Measurements from ENCODE around the gene BLVRB. TPM values are rescaled to one million over a fixed set of nuclear protein-coding genes. Genes with fewer than 3 reads are reported as not detected.

Gene BLVRB
- total and polyA plus RNA-seq, 2 donors from 2014 or later: 89.9 to 248 TPM

- no peak overlapping the region for H3K27ac ChIP-seq (ENCODE audit: low read depth in 2 of 2, low read length in 2 of 2)
- H3K4me3 ChIP-seq (ENCODE audit: low read length in 3 of 3): no peak overlapping the region
- FAIRE-seq (no peak), DNase-seq (peak in 4 of 5 donors; percentile 32 to 54 (median 46))
- no peaks in the 10 kb centered on the region for H3K36me3 ChIP-seq (ENCODE audit: control insufficient read depth in 2 of 3, insufficient read depth in 3 of 3, low read length in 3 of 3)
- H3K9ac ChIP-seq (ENCODE audit: low read length in 3 of 3): no peak overlapping the region
- intact Hi-C loops (cut with DNase I): no loop called here
- TF ChIP-seq, protein P1, sequence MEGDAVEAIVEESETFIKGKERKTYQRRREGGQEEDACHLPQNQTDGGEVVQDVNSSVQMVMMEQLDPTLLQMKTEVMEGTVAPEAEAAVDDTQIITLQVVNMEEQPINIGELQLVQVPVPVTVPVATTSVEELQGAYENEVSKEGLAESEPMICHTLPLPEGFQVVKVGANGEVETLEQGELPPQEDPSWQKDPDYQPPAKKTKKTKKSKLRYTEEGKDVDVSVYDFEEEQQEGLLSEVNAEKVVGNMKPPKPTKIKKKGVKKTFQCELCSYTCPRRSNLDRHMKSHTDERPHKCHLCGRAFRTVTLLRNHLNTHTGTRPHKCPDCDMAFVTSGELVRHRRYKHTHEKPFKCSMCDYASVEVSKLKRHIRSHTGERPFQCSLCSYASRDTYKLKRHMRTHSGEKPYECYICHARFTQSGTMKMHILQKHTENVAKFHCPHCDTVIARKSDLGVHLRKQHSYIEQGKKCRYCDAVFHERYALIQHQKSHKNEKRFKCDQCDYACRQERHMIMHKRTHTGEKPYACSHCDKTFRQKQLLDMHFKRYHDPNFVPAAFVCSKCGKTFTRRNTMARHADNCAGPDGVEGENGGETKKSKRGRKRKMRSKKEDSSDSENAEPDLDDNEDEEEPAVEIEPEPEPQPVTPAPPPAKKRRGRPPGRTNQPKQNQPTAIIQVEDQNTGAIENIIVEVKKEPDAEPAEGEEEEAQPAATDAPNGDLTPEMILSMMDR (IDR thresholded peaks at IDR 0.05; ENCODE audit: borderline replicate concordance, extremely low read depth, insufficient read depth): no peak
- H3K9me3 ChIP-seq (ENCODE audit: control insufficient read depth in 2 of 3, insufficient read depth in 1 of 3, low read length in 3 of 3): no peaks in the 10 kb centered on the region
- peaks cover 22% of the 10 kb centered on the region for H3K27me3 ChIP-seq (ENCODE audit: control insufficient read depth, insufficient read depth, low read length)
- peaks cover 0 to 4% (median 0%) of the 10 kb centered on the region in 3 donors for H3K4me1 ChIP-seq (ENCODE audit: control insufficient read depth in 2 of 3, insufficient read depth in 2 of 3, low read depth in 1 of 3, low read length in 3 of 3)
Observed at GRCh38 chr19:40512473-40513344, 47.2 kb upstream of the BLVRB start.

DNA sequence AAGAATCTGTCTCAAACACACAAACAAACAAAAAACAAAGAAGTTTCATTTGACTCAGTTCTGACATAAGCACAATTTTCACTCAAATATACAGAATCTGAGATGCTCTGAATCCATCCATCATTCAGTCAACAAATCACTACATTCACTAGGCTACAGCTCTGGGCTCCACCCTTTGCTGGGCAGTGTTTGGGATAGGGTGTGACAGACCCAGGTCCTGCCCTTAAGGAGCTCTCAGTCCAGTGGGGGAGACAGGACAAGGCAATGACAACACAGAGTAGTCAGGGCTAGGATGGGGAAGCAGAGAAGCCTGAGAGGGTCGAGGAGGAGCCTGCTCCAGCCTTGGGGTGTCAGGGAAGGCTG is 46.5 kb upstream of the BLVRB start:
- Histone ChIP-seq H3K9ac (ENCODE audit: low read length in 3 of 3) (no peak overlapping the region), H3K4me3 (ENCODE audit: low read length in 3 of 3) (no peak overlapping the region), H3K9me3 (ENCODE audit: control insufficient read depth in 2 of 3, insufficient read depth in 1 of 3, low read length in 3 of 3) (no peaks in the 10 kb centered on the region), H3K27me3 (ENCODE audit: control insufficient read depth, insufficient read depth, low read length) (peaks cover 22% of the 10 kb centered on the region), H3K27ac (ENCODE audit: low read depth in 2 of 2, low read length in 2 of 2) (no peak overlapping the region), H3K4me1 (ENCODE audit: control insufficient read depth in 2 of 3, insufficient read depth in 2 of 3, low read depth in 1 of 3, low read length in 3 of 3) (peaks cover 0 to 4% (median 0%) of the 10 kb centered on the region in 3 donors), H3K36me3 (ENCODE audit: control insufficient read depth in 2 of 3, insufficient read depth in 3 of 3, low read length in 3 of 3) (no peaks in the 10 kb centered on the region)
- TF ChIP-seq, protein P1 (IDR thresholded peaks at IDR 0.05; ENCODE audit: borderline replicate concordance, extremely low read depth, insufficient read depth): no peak
- FAIRE-seq: no peak
- no peak for DNase-seq
- intact Hi-C loops (cut with DNase I): no loop called here

GRCh38 chr19:40511487-40511886 is 45.9 kb upstream of the BLVRB start:
- intact Hi-C loops (cut with DNase I): no loop called here
- FAIRE-seq (no peak), DNase-seq (no peak)
- TF ChIP-seq, protein P1 (IDR thresholded peaks at IDR 0.05; ENCODE audit: borderline replicate concordance, extremely low read depth, insufficient read depth): no peak
- H3K4me3 ChIP-seq (ENCODE audit: low read length in 3 of 3): no peak overlapping the region
- no peaks in the 10 kb centered on the region for H3K9me3 ChIP-seq (ENCODE audit: control insufficient read depth in 2 of 3, insufficient read depth in 1 of 3, low read length in 3 of 3)
- H3K27ac ChIP-seq (ENCODE audit: low read depth in 2 of 2, low read length in 2 of 2): no peak overlapping the region
- H3K36me3 ChIP-seq (ENCODE audit: control insufficient read depth in 2 of 3, insufficient read depth in 3 of 3, low read length in 3 of 3): no peaks in the 10 kb centered on the region
- no peak overlapping the region for H3K9ac ChIP-seq (ENCODE audit: low read length in 3 of 3)
- peaks cover 0 to 4% (median 0%) of the 10 kb centered on the region in 3 donors for H3K4me1 ChIP-seq (ENCODE audit: control insufficient read depth in 2 of 3, insufficient read depth in 2 of 3, low read depth in 1 of 3, low read length in 3 of 3)
- peaks cover 22% of the 10 kb centered on the region for H3K27me3 ChIP-seq (ENCODE audit: control insufficient read depth, insufficient read depth, low read length)

Measured in kidney (tissue), 14 donors.